Astrocyte (in vitro differentiated cells and primary cell): ENCODE results near the gene HOXA10.

Experiments
- EZH2 ChIP-seq: IDR thresholded peaks from 2 replicates; pipeline ENCODE4 v1.6.1; 2012; ENCODE audit warnings: mild to moderate bottlenecking, low read length, inconsistent platforms; ENCODE audit not compliant: insufficient read depth
- TF ChIP-seq, protein P1 (sequence below): IDR thresholded peaks from 2 replicates; pipeline ENCODE4 v1.5.1; 2011; ENCODE audit warnings: low read depth, mild to moderate bottlenecking, inconsistent platforms, low read length, moderate library complexity; ENCODE audit not compliant: insufficient read depth

DNA sequence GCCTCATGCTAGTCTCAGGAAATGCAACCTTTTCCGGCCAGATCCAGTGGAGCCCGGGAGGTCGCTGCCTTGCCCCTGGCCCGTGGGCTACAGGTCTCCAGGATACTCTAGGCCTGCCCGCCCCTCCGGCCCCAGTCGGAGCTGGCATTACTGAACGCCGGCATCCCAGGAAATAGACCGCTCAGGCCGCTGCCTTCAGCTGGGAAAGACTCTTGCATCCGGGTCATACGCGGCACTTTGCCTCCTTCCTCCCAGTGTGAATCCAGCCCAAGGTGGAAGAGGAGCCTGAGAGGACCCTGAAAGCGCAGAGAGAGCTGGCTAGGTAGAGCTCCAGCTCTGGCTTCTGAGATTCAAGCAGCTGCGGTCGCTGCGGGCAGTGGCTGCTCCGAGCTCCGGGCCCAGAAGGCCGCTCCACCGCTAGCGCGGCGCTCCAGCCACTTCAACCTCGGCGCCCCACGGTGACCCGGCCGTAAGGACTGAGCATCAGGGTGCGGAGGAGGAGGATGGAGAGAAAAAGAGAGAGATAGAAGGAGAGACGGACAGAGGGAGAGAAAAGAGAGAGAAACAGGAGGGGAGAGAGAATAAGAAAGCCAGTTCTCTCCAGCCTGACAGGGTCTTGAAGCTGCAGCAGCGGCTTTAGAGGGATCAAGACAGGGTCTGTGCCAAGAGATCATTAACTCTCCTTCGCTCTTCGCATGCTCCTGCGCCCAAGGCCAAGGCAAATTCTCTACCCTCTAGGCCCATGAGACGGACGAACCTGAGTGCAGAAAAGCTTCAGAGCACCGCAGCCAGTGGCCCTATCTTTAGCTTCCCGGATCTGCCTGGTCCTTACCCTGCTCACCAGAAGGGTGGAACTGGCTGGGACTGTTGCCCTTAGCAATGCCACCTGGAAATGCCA is 1.8 kb upstream of the HOXA10 start:
- TF ChIP-seq, protein P1, sequence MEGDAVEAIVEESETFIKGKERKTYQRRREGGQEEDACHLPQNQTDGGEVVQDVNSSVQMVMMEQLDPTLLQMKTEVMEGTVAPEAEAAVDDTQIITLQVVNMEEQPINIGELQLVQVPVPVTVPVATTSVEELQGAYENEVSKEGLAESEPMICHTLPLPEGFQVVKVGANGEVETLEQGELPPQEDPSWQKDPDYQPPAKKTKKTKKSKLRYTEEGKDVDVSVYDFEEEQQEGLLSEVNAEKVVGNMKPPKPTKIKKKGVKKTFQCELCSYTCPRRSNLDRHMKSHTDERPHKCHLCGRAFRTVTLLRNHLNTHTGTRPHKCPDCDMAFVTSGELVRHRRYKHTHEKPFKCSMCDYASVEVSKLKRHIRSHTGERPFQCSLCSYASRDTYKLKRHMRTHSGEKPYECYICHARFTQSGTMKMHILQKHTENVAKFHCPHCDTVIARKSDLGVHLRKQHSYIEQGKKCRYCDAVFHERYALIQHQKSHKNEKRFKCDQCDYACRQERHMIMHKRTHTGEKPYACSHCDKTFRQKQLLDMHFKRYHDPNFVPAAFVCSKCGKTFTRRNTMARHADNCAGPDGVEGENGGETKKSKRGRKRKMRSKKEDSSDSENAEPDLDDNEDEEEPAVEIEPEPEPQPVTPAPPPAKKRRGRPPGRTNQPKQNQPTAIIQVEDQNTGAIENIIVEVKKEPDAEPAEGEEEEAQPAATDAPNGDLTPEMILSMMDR: no peak
- TF ChIP-seq EZH2: peak; percentile 71
